AG04449 (cell line): ENCODE measurements around the gene JAKMIP1.

ENCODE experiments used
- CTCF ChIA-PET: fragments of 350-600 bp; formaldehyde crosslinking; extraction: SDS; loops from one replicate; lab custom pipeline; 2021; ENCODE audit warnings: antibody characterized with exemption; lab: Yijun Ruan, JAX
- POLR2A ChIA-PET: fragments of 400-600, 350-600 bp; formaldehyde crosslinking; extraction: SDS; loops from one replicate; lab custom pipeline; 2020; ENCODE audit warnings: antibody characterized with exemption, inconsistent platforms; lab: Yijun Ruan, JAX
- DNase-seq: peaks from one replicate; pipeline ENCODE4 v3.0.0-alpha.2; 2010; ENCODE audit warnings: low read depth, low spot score
- H3K4me3 ChIP-seq: 2 replicates; pipeline ENCODE4 v1.5.1; 2011; ENCODE audit warnings: low read depth, mild to moderate bottlenecking, control low read depth, low read length
- TF ChIP-seq, protein P1 (sequence below): IDR thresholded peaks from one replicate; pipeline ENCODE4 v1.5.1; 2011; ENCODE audit warnings: mild to moderate bottlenecking, moderate library complexity, low read length, control low read depth, inconsistent platforms; ENCODE audit not compliant: insufficient read depth; ENCODE audit errors: missing control alignments

JAKMIP1 gene

DNA sequence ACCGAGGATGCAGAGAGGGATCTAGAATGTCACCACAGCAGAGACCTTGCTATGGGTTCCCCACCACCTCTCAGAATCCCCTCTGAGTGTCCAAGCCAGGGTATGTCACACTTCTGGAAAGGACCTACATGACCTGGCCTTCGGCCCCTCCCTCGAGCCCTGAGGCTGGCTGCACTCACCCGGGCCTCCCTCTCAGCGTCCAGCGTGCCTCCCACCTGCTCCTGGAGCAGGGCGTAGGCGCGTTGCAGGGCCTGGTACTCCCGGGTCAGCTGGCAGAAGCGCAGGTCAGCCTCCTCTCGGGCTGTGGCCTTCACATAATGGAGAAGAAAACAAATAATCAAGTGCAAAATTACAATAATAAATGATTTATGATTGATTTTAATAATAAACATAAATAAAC is 138.2 kb downstream of the JAKMIP1 start:
- POLR2A ChIA-PET, result no interaction called here
- CTCF ChIA-PET, result no interaction called here
- no peak overlapping the region for H3K4me3 ChIP-seq
- TF ChIP-seq, protein P1, sequence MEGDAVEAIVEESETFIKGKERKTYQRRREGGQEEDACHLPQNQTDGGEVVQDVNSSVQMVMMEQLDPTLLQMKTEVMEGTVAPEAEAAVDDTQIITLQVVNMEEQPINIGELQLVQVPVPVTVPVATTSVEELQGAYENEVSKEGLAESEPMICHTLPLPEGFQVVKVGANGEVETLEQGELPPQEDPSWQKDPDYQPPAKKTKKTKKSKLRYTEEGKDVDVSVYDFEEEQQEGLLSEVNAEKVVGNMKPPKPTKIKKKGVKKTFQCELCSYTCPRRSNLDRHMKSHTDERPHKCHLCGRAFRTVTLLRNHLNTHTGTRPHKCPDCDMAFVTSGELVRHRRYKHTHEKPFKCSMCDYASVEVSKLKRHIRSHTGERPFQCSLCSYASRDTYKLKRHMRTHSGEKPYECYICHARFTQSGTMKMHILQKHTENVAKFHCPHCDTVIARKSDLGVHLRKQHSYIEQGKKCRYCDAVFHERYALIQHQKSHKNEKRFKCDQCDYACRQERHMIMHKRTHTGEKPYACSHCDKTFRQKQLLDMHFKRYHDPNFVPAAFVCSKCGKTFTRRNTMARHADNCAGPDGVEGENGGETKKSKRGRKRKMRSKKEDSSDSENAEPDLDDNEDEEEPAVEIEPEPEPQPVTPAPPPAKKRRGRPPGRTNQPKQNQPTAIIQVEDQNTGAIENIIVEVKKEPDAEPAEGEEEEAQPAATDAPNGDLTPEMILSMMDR, result no peak
- no peak for DNase-seq

DNA sequence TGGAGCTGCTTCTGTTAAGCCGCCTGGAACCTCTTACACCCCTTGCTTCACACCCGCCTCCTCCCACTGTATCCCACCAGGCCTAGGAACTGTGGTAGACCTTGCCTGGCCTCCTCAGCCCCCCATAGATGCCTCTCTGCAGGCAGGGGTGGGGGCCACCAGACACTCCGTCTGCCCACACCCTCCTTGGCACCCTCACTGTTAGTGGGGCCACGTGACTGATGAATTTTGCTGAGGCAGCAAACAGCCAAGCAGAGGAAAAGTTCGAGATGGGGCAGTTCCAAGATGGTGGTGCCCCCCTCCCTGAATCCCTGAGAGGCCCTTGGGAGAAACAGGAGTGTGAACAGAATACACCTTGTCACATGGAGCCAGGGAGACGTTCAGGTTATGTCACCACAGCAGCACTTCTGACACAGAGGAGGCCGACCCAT is 141.0 kb downstream of the JAKMIP1 start:
- ChIA-PET POLR2A (no interaction called here), CTCF (no interaction called here)

DNA sequence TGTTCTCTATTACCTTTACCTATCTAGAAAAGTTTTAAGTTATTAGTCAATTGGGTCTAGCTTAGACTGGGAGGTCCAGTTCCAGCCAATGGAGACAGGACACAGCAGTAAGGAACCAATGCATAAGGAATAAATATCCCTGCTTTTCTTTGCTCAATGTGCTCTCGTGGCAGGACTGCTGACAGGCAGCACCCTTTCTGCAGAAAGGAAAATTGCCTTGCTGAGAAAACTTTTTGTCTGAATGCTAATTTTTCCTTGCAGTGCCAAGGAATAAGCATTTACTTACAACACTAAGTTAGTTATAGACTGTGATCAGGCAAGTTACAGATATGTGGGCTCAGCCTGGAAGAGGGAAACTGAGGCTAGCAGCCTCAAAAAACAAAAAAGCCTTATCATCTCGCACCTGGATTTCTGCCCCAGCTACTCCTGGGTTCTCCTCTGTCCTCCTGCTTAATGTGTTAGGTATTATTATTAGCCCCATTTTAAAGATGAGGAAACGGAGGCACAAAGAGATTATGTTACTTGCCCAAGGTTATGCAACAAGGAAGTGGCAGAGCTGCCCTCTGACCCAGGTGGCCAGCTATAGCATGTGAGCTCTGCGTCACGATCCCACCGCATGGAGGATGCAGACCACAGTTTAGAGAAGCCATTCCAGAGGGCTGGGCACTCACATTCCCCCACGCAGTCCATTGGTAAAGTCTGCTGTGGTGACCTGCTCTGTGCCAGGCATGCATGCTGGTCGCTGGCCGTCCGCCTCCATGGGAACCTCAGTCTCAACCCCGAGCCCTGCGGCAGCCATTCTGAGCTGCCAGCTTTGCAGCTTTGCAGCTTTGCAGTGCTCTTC is 141.6 kb downstream of the JAKMIP1 start:
- H3K4me3 ChIP-seq, result no peak overlapping the region
- POLR2A ChIA-PET, result no interaction called here
- TF ChIP-seq, protein P1, result no peak
- no peak for DNase-seq
- CTCF ChIA-PET, result no interaction called here

More for the DNA sequence above, 141.0 kb downstream of the JAKMIP1 start:
- H3K4me3 ChIP-seq, result no peak overlapping the region
- TF ChIP-seq, protein P1, result no peak
- DNase-seq, result no peak

DNA sequence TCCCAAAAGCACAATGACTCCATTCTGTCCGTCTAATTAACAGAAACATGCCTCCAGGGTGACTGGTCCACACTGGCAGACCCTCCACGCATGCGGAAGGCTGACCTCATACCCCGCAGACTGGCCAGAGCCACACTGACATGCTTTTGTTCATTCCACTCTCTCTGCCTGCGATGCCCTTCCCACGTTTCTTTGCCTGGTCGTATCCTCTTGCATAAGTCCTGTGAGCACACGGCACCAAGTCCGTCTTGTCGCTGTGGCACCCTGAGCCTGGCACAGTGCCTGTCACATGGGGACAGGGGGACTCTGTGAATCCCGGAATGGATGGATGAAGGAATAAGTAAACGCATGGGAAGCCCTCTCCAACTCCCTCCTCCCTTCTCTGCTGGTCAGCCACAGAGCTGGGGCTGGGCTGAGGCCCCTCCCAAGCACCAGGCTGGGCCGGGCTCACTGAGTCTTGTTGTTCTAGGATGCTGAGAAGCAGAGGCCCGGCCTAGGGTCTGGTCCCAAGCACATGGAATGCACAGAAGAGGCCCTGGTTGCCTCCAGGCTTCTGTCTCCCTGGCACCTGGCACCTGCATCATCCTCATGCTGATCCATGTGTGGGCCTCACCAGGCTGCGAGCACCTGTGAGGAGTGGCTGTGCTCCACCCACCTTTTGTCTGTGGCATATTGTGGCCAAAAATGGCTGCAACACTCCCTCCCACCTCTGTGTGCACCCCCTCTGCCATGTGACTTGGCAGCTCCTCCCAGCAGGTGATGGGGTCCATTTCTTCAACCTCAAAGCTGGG is 143.2 kb downstream of the JAKMIP1 start:
- TF ChIP-seq, protein P1, result no peak
- CTCF ChIA-PET, result no interaction called here
- H3K4me3 ChIP-seq, result no peak overlapping the region
- POLR2A ChIA-PET, result no interaction called here
- no peak for DNase-seq

DNA sequence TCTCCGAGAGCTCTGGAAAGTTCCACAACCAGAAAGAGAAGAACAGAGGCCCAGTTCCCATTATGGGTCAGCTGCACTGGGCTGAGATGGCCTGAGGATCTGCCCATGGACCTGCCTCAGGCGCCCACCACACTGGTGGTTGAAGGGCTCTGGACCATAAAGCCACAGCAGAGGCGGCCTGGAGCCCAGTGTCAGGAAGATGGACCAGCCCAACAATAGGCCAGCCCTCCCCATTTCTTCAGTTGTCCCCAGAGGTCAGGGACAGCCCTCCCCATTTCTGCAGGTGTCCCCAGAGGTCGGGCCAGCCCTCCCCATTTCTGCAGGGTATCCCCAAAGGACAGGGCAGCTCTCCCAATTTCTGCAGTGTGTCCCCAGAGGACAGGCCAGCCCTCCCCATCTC is 144.9 kb downstream of the JAKMIP1 start:
- CTCF ChIA-PET, result no interaction called here
- TF ChIP-seq, protein P1, result no peak
- no peak for DNase-seq
- no peak overlapping the region for H3K4me3 ChIP-seq
- POLR2A ChIA-PET, result no interaction called here

DNA sequence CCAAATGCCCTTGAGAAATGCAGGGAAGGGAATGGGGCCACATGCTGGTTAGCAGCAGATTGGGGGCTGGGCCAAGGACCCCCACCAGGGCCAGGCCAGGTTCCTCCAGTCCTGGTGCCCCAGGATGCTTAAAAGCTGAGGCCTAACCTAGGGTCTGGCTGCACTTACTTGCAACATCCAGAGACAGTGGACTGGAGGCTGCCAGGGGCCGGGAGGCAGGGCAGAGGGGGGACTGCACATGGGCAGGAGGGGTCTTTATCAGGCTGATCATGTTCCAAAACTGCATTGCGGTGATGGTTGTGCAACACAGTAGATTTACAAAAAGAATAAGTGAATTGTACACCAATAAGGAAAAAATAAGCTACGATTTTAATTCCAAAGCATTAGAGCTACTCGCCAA is 145.3 kb downstream of the JAKMIP1 start:
- POLR2A ChIA-PET, result no interaction called here
- CTCF ChIA-PET, result no interaction called here
- TF ChIP-seq, protein P1, result no peak
- no peak for DNase-seq
- no peak overlapping the region for H3K4me3 ChIP-seq
